Measurements from ENCODE around the gene CTSK. TPM values are rescaled to one million over a fixed set of nuclear protein-coding genes. Genes with fewer than 3 reads are reported as not detected.

CTSK gene
- total RNA-seq, 3 donors from 2014 or later: 111 to 590 (median 204) TPM

Other genes with a start within 250 kb of the CTSK start
- gene MCL1, start 228.7 kb downstream of the CTSK start, total RNA-seq: 100 to 1,000 TPM; 257 to 535 (median 333) TPM
- gene ENSA, start 178.6 kb downstream of the CTSK start, total RNA-seq: 100 to 1,000 TPM; 187 to 273 (median 194) TPM
- 10 to 100 TPM; 22.2 to 44.3 (median 31.8) TPM for gene GOLPH3L, start 111.1 kb downstream of the CTSK start, total RNA-seq
- gene HORMAD1, start 87.4 kb downstream of the CTSK start, total RNA-seq: under 1 TPM in 2 of 3 donors, not detected in 1; 0.48 to 0.66 TPM
- 100 to 1,000 TPM in 2 of 3 donors, 10 to 100 TPM in 1; 36.1 to 218 (median 153) TPM for gene CTSS, start 42.5 kb downstream of the CTSK start, total RNA-seq
- gene ARNT, start 68.3 kb upstream of the CTSK start, total RNA-seq: 10 to 100 TPM; 62.5 to 76.5 (median 72.1) TPM
- gene CTXND2, start 78.9 kb upstream of the CTSK start, total RNA-seq: not detected
- gene SETDB1, start 118.1 kb upstream of the CTSK start, total RNA-seq: 10 to 100 TPM; 33.4 to 44.6 (median 41.0) TPM
- 100 to 1,000 TPM; 121 to 131 (median 128) TPM for gene CERS2, start 166.6 kb upstream of the CTSK start, total RNA-seq
- 10 to 100 TPM in 1 of 3 donors, 1 to 10 TPM in 1, not detected in 1; 3.6 to 13.0 TPM for gene ANXA9, start 174.0 kb upstream of the CTSK start, total RNA-seq
- 10 to 100 TPM; 26.2 to 33.5 (median 26.5) TPM for gene MINDY1, start 198.6 kb upstream of the CTSK start, total RNA-seq
- gene PRUNE1, start 200.2 kb upstream of the CTSK start, total RNA-seq: 10 to 100 TPM; 21.6 to 34.1 (median 32.8) TPM
- 10 to 100 TPM in 2 of 3 donors, under 1 TPM in 1; 0.16 to 47.1 (median 17.0) TPM for gene BNIPL, start 228.3 kb upstream of the CTSK start, total RNA-seq
- 1 to 10 TPM; 4.6 to 8.3 (median 7.6) TPM for gene C1orf56, start 239.5 kb upstream of the CTSK start, total RNA-seq

Data from breast epithelium (tissue), 3 donors.